Endothelial cell of umbilical vein (primary cell): Measurements from ENCODE around the gene ZNF213. TPM values are rescaled to one million over a fixed set of nuclear protein-coding genes. Genes with fewer than 3 reads are reported as not detected.

ENCODE experiments used
- BruUV-seq: library from RNA; stranded (reverse); fragments of 400-500 nt; replicated peaks from 2 replicates; lab custom pipeline; 2021; lab: Mats Ljungman, UMichigan
- CTCF ChIA-PET: fragments of 300-600, 350-600 bp; sonication (Branson Sonifier 250); formaldehyde crosslinking; loops from one replicate; lab custom pipeline; 2021; ENCODE audit warnings: antibody characterized with exemption, inconsistent platforms; lab: Charles Lee
- POLR2A ChIA-PET: fragments of 300-600, 350-600 bp; sonication (Branson Sonifier 250); formaldehyde crosslinking; loops from one replicate; lab custom pipeline; 2021; ENCODE audit warnings: antibody characterized with exemption, inconsistent platforms; lab: Charles Lee
- DNase-seq: peaks from one replicate; pipeline ENCODE4 v3.0.0-alpha.2; 2011; ENCODE audit warnings: low read depth, low spot score
- FAIRE-seq: peaks from 2 replicates; lab custom pipeline; 2011; peaks lifted over from hg19 to GRCh38; lab: Jason Lieb, UNC
- H2AFZ ChIP-seq: 2 replicates; pipeline ENCODE4 v1.6.0; 2012; ENCODE audit warnings: low read depth, low read length, control low read depth, inconsistent platforms
- H3K27ac ChIP-seq: 2 replicates; pipeline ENCODE4 v1.5.1; 2011; ENCODE audit warnings: low read depth, mild to moderate bottlenecking, control low read depth, low read length, moderate library complexity; ENCODE audit not compliant: insufficient read depth
- H3K27me3 ChIP-seq, 2 experiments: 2 replicates each; pipeline versions ENCODE4 v1.6.0 to v1.6.1; 2011; ENCODE audit warnings: low read length in 2 of 2, mixed read lengths in 1 of 2; ENCODE audit not compliant: control insufficient read depth in 2 of 2, insufficient read depth in 2 of 2
- H3K36me3 ChIP-seq, 2 experiments: 2 replicates in 1 of 2; 3 replicates in 1 of 2; pipeline ENCODE4 v1.5.1; 2011; ENCODE audit warnings: low read length in 2 of 2, mild to moderate bottlenecking in 1 of 2, moderate library complexity in 1 of 2; ENCODE audit not compliant: control insufficient read depth in 2 of 2, insufficient read depth in 2 of 2; ENCODE audit errors: extremely low read depth in 1 of 2
- H3K4me1 ChIP-seq: 3 replicates; pipeline ENCODE4 v1.5.1; 2011; ENCODE audit warnings: mild to moderate bottlenecking, low read length; ENCODE audit not compliant: control insufficient read depth, insufficient read depth; ENCODE audit errors: extremely low read depth
- H3K4me2 ChIP-seq: 2 replicates; pipeline ENCODE4 v1.6.1; 2011; ENCODE audit warnings: low read length, control low read depth, mixed read lengths; ENCODE audit not compliant: insufficient read depth
- H3K4me3 ChIP-seq, 3 experiments: fragments of 200-600 bp in 1 of 3; sonication (generic), shearing (Covaris generic) in 1 of 3; replicated peaks in 1 of 3; 2 replicates each; pipeline ENCODE4 v1.5.1; 2011 to 2016; ENCODE audit warnings: control low read depth in 3 of 3, low read length in 3 of 3, mild to moderate bottlenecking in 2 of 3, inconsistent platforms in 1 of 3, low read depth in 1 of 3, moderate library complexity in 1 of 3; ENCODE audit not compliant: insufficient read depth in 1 of 3
- H3K79me2 ChIP-seq: 2 replicates; pipeline ENCODE4 v1.6.0; 2012; ENCODE audit warnings: low read length, inconsistent platforms; ENCODE audit not compliant: control insufficient read depth, insufficient read depth
- H3K9ac ChIP-seq: replicated peaks from 2 replicates; pipeline ENCODE3; 2011; ENCODE audit warnings: low read length, control low read depth; ENCODE audit not compliant: insufficient read depth; ENCODE audit errors: extremely low read depth
- H3K9me1 ChIP-seq: replicated peaks from 3 replicates; pipeline ENCODE4 v1.6.0; 2011; ENCODE audit warnings: mild to moderate bottlenecking, low read length; ENCODE audit not compliant: control insufficient read depth, insufficient read depth; ENCODE audit errors: extremely low read depth
- H3K9me3 ChIP-seq: replicated peaks from 2 replicates; pipeline ENCODE4 v1.5.1; 2012; ENCODE audit warnings: low read length, inconsistent platforms; ENCODE audit not compliant: control insufficient read depth, insufficient read depth
- H4K20me1 ChIP-seq: replicated peaks from 2 replicates; pipeline ENCODE3; 2011; ENCODE audit warnings: mild to moderate bottlenecking, low read length; ENCODE audit not compliant: control insufficient read depth, insufficient read depth; ENCODE audit errors: extremely low read depth
- EZH2 ChIP-seq: IDR thresholded peaks from 2 replicates; pipeline ENCODE4 v1.6.1; 2012; ENCODE audit warnings: borderline replicate concordance, low read depth, mild to moderate bottlenecking, moderate library complexity, low read length, inconsistent platforms; ENCODE audit not compliant: severe bottlenecking
- JUN ChIP-seq: IDR thresholded peaks from 2 replicates; pipeline ENCODE4 v1.6.1; 2011; ENCODE audit warnings: borderline replicate concordance, low read depth; ENCODE audit not compliant: insufficient read length, insufficient read depth
- MYC ChIP-seq: IDR thresholded peaks from one replicate; pipeline ENCODE4 v1.6.1; 2011; ENCODE audit warnings: mild to moderate bottlenecking, low read depth, low read length
- POLR2AphosphoS5 ChIP-seq: IDR thresholded peaks from 2 replicates; pipeline ENCODE4 v1.6.1; 2012; ENCODE audit warnings: low read depth, mild to moderate bottlenecking, control low read depth, low read length, moderate library complexity; ENCODE audit not compliant: insufficient read depth
- dilution Hi-C: fragments of 300-500 bp; cut with MboI; formaldehyde crosslinking; loops from one replicate; pipeline ENCODE4 v1.15.0; 2019; ENCODE audit warnings: low sequenced_read_pairs; ENCODE audit not compliant: extremely low pct_ligation_motif_present
- intact Hi-C: fragments of 100-400 bp; cut with micrococcal nuclease; formaldehyde crosslinking; loops from one replicate; pipeline ENCODE4 v1.10.0; 2022
- polyA plus RNA-seq, 4 experiments: library from polyadenylated mRNA; depleted of rRNA in 3 of 4; stranded (reverse) in 3 of 4; unstranded in 1 of 4; fragments of >200 nt; gene quantifications; 2 replicates each; pipeline versions ENCODE4 v1.2.1 to v1.2.3, GENCODE V29; 2011 to 2012; ENCODE audit warnings: missing spikeins in 1 of 4
- total RNA-seq: library from RNA; stranded (reverse); gene quantifications from 2 replicates; pipeline ENCODE4 v1.2.3, GENCODE V29; 2021
- TF ChIP-seq, protein P1 (sequence below): IDR thresholded peaks from 2 replicates; pipeline ENCODE4 v1.6.1; 2011; ENCODE audit not compliant: insufficient read depth, insufficient read length
- TF ChIP-seq, protein P2 (sequence below), 2 donors: IDR thresholded peaks; 1 replicate in 1 of 2; 2 replicates in 1 of 2; pipeline ENCODE4 v1.5.1; 2011; ENCODE audit warnings: low read length in 2 of 2, mild to moderate bottlenecking in 2 of 2, moderate library complexity in 2 of 2, control low read depth in 1 of 2, inconsistent platforms in 1 of 2, low read depth in 1 of 2; ENCODE audit not compliant: insufficient read depth in 1 of 2; ENCODE audit errors: extremely low read depth in 1 of 2

The ZNF213 gene
- total and polyA plus RNA-seq, 2 donors (not counting 3 experiments of a cell fraction or from before 2014, with no cell fraction given) = 2.0 to 9.8 TPM

DNA sequence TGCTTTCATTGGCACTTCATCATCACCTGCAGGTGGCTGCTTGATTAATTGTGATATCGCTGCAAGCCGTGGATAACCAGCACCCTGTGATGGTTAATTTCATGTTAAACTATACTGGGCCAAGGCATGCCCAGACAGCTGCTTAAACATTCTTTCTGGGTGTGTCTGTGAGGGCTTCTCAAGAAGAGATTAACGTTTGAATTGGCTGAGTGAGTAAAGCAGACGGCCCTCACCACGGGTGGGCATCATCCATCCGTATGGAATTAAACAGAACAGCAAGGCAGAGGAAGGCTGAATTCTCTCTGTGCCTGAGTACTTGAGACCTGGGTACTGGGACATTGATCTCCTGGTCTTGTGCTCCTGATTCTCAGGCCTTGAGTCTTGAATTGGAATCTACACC is 7.1 kb upstream of the ZNF213 start:
- DNase-seq (no peak), FAIRE-seq (no peak)
- H3K4me2 ChIP-seq = no peak overlapping the region
- H3K9ac ChIP-seq = no peak overlapping the region
- ChIA-PET CTCF (interaction anchor here (1.0 to 6.9 kb wide), 6 partner anchors 19 to 96 kb away, joined by 3 to 138 read pairs (median 52); partner anchors contain the start of gene ZSCAN10), POLR2A (no interaction called here)
- BruUV-seq = no TSS peak
- no peaks in the 10 kb centered on the region for H3K27me3 ChIP-seq
- peaks cover 4% of the 10 kb centered on the region in 2 experiments for H3K36me3 ChIP-seq
- H3K9me3 ChIP-seq = no peaks in the 10 kb centered on the region
- no peaks in the 10 kb centered on the region for H4K20me1 ChIP-seq
- TF ChIP-seq, protein P1, sequence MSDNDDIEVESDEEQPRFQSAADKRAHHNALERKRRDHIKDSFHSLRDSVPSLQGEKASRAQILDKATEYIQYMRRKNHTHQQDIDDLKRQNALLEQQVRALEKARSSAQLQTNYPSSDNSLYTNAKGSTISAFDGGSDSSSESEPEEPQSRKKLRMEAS = no peak
- TF ChIP-seq JUN (no peak), POLR2AphosphoS5 (no peak), EZH2 (no peak), MYC (no peak)
- TF ChIP-seq, protein P2, sequence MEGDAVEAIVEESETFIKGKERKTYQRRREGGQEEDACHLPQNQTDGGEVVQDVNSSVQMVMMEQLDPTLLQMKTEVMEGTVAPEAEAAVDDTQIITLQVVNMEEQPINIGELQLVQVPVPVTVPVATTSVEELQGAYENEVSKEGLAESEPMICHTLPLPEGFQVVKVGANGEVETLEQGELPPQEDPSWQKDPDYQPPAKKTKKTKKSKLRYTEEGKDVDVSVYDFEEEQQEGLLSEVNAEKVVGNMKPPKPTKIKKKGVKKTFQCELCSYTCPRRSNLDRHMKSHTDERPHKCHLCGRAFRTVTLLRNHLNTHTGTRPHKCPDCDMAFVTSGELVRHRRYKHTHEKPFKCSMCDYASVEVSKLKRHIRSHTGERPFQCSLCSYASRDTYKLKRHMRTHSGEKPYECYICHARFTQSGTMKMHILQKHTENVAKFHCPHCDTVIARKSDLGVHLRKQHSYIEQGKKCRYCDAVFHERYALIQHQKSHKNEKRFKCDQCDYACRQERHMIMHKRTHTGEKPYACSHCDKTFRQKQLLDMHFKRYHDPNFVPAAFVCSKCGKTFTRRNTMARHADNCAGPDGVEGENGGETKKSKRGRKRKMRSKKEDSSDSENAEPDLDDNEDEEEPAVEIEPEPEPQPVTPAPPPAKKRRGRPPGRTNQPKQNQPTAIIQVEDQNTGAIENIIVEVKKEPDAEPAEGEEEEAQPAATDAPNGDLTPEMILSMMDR (IDR thresholded peaks at IDR 0.05; ENCODE audit: extremely low read depth in 1 of 2, insufficient read depth in 1 of 2, low read depth in 1 of 2, low read length in 2 of 2) = no peak
- H3K27ac ChIP-seq = no peak overlapping the region
- H3K4me3 ChIP-seq = no peak overlapping the region
- H2AFZ ChIP-seq = no peak overlapping the region
- intact Hi-C loops = no loop called here
- no peaks in the 10 kb centered on the region for H3K9me1 ChIP-seq
- H3K4me1 ChIP-seq = peaks cover 10% of the 10 kb centered on the region
- H3K79me2 ChIP-seq = peaks cover 2% of the 10 kb centered on the region
- dilution Hi-C loops = no loop called here
